ENCODE results near the gene XIRP2.
"Not testable (repeated sequence)": the region's sequence is repeated elsewhere in the genome, so short reads cannot be mapped to it uniquely, and the experiment has no call there.

Gene XIRP2

DNA sequence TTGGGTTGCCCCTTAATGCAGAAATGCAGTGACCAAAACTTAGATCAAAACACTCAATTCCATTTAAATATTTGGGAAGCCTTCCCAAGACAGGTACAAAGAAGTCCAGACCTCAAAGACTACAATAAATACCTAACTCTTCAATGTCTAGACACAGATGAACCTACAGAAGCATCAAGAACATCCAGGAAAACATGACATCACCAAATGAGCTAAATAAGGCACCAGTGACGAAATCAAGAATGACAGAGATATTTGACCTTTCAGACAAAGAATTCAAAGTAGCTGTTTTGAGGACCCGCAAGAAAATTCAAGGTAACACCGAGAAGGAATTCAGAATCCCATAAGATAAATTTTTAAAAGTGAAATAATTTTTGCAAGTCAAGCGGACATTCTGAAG is 140.2 kb downstream of the XIRP2 start:
- DNase-seq (ENCODE audit: low read depth in 2 of 2): no peak

GRCh38 chr2:167034976-167035375 is 146.7 kb downstream of the XIRP2 start:
- DNase-seq (ENCODE audit: low read depth in 2 of 2): not testable (repeated sequence)

GRCh38 chr2:167048829-167049228 is 160.5 kb downstream of the XIRP2 start:
- DNase-seq (ENCODE audit: low read depth in 2 of 2): no peak

DNA sequence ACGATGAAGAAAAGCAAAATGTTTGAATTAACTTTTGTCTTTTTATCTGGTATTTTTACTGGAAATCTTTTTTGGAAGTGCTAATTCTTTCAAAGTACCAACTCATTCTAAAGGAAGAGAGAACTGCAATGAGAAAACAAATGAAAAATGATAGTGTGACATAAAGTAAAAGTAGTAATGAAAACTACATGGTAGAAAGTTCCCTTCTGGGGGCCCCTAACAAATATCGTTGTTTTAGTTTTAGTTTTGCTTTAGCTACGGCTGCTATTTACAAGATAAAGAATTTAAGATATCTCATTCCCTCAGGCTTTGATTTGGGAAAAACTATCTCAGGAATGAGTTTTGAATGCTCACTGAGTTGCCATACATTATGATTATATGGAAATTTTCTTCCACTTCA is 161.4 kb downstream of the XIRP2 start:
- DNase-seq (ENCODE audit: low read depth in 2 of 2): no peak

DNA sequence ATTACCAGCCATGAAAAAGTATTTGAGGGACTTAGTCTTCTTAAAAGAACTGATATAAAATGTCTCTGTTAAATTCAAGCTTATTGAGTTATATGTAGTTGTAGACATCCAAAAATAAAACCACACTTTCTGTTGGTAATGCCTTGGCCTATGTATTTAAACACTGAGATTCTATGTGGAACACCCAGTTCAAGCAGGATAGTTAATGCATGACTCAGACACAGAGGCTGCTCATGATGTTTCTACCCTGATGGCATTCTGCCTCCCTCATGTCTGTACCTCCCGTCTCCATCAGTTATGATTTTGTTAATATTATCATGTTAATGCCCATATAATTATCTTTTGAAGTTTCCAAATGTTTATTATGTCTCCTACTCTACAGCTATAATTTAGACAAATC is 164.5 kb downstream of the XIRP2 start:
- no peak for DNase-seq (ENCODE audit: low read depth in 2 of 2)

GRCh38 chr2:167054881-167055280 is 166.6 kb downstream of the XIRP2 start:
- no peak for DNase-seq (ENCODE audit: low read depth in 2 of 2)

- no peak for DNase-seq (ENCODE audit: low read depth in 2 of 2)
Measured at GRCh38 chr2:167057446-167057845, 169.2 kb downstream of the XIRP2 start.

DNA sequence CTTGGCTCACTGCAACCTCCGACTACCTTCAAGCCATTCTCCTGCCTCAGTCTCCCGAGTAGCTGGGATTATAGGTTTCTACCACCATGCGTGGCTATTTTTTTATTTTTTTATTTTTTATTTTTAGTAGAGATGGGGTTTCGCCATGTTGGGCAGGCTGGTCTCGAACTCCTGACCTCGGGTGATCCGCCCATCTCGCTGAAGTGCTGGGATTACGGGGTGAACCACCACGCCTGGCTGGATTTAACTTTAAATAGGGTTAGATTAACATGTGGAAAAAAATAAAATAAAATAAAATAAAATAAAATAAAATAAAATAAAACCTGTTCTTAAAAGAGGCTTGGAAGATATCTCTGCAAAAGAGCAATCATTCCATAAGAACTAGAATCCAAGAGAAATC is 170.9 kb downstream of the XIRP2 start:
- DNase-seq (ENCODE audit: low read depth in 2 of 2): no peak

DNA sequence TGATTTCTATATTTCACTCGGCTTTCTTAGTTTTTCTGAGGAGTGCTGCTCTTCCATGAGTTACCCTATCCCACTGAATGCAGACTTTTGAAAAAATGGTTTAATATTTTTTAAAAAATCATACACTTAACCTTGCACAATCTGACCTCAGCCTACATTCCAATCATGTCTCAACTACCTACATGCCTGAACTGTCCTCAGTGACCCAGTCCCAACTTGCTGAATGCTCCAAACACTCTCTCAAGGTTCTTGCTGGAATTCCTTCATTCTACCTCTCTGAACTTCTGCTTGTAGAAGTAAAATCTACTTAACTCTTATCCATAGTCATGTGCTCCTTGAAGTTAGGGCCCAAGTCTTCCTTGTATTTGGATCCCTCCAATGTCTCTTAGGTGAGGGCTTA is 181.6 kb downstream of the XIRP2 start:
- DNase-seq (ENCODE audit: low read depth in 2 of 2): no peak

DNA sequence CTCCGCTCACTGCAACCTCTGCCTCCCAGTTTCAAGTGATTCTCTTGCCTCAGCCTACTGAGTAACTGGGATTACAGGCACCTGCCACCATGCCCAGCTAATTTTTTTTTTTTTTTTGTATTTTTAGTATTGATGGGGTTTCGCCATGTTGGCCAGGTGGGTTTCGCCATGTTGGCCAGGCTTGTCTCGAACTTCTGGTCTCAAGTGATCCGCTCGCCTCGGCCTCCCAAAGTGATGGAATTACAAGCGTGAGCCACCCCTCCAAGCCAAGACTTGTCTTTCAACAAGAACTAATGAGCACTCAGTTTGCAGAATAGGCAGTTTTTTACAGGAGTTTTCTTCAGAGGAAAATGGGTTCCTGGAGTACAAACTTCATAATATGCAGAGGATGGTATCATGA is 187.4 kb downstream of the XIRP2 start:
- DNase-seq (ENCODE audit: low read depth in 2 of 2): not testable (repeated sequence)

DNA sequence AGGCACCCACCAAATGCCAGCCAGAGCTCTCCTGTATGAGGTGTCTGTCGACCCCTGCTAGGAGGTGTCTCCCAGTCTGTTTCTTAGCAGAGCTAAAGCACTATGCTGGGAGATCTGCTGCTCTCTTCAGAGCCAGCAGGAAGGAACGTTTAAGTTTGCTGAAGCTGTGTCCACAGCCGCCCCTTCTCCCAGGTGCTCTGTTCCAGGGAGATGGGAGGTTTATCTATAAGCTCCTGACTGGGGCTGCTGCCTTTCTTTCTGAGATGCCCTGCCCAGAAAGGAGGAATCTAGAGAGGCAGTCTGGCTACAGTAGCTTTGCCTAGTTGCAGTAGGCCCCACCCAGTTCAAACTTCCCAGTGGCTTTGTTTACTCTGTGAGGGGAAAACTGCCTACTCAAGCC is 210.7 kb downstream of the XIRP2 start:
- DNase-seq (ENCODE audit: low read depth in 2 of 2): not testable (repeated sequence)

GRCh38 chr2:167100506-167100905 is 212.2 kb downstream of the XIRP2 start:
- no peak for DNase-seq (ENCODE audit: low read depth in 2 of 2)

GRCh38 chr2:167103028-167103756 is 214.9 kb downstream of the XIRP2 start:
- no peak for DNase-seq (ENCODE audit: low read depth in 2 of 2)

GRCh38 chr2:167103757-167104133 is 215.5 kb downstream of the XIRP2 start:
- no peak for DNase-seq (ENCODE audit: low read depth in 2 of 2)

DNA sequence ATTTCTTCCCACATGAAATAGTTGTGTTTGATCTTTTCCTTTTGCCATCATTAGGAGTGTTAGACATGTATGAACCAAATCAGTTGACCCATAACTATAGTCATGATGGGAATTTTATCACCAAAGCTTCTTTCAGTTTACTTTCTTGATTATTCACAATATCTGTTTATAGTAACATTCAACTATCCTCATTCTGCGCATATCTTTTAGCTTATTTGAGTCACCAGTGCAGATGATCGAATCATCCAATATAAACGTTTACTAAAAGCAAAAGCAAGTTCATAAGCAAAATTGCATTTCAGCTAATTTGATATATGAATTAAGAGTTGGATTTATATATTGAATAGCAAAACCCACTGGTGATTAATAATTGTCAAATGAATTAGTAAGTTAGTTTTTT is 216.4 kb downstream of the XIRP2 start:
- no peak for DNase-seq (ENCODE audit: low read depth in 2 of 2)

- not testable (repeated sequence) for DNase-seq (ENCODE audit: low read depth in 2 of 2)
Measured at GRCh38 chr2:167109682-167110081, 221.4 kb downstream of the XIRP2 start.

GRCh38 chr2:167110345-167110744 is 222.1 kb downstream of the XIRP2 start:
- DNase-seq (ENCODE audit: low read depth in 2 of 2): no peak

DNA sequence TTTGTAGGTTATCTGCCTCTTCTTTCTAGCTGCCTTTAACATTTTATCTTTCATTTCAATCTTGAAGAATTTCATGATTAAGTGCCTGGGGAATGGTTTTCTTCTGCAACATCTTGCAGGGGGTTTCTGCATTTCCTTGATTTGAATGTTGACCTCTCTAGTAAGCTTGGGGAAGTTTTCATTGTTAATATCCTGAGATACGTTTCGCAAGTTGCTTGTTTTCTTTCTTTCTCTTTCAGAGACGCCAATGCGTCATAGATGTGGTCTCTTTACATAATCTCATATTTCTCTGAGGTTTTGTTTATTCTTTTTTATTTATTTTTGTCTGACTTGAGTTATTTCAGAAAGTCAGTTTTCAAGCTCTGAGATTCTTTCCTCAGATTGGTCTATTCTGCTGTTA is 225.7 kb downstream of the XIRP2 start:
- DNase-seq (ENCODE audit: low read depth in 2 of 2): no peak

DNA sequence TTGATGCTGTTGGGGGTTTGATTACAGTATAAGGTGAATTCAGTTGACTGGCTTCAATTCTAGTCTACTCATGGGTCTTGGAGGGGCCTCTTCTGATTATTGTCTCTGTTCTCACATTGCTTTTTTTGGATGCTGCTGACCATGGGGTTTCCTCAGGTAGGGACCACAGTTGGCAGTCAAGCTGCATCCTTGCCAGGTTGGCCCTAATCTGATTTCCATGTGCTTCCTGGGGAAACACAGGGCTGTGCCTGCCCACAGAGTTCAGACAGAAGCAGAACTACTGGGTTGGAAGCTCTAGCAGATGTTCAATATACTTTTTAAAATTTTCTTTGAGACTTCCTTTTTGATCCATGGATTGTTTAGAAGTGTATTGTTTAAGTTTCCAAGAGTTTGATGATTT is 227.3 kb downstream of the XIRP2 start:
- DNase-seq (ENCODE audit: low read depth in 2 of 2): no peak

- DNase-seq (ENCODE audit: low read depth in 2 of 2): no peak
Measured at GRCh38 chr2:167122389-167122788, 234.1 kb downstream of the XIRP2 start.

GRCh38 chr2:167126165-167126564 is 237.9 kb downstream of the XIRP2 start:
- no peak for DNase-seq (ENCODE audit: low read depth in 2 of 2)

GRCh38 chr2:167127135-167127534 is 238.9 kb downstream of the XIRP2 start:
- no peak for DNase-seq (ENCODE audit: low read depth in 2 of 2)

GRCh38 chr2:167128130-167128529 is 239.8 kb downstream of the XIRP2 start:
- no peak for DNase-seq (ENCODE audit: low read depth in 2 of 2)

DNA sequence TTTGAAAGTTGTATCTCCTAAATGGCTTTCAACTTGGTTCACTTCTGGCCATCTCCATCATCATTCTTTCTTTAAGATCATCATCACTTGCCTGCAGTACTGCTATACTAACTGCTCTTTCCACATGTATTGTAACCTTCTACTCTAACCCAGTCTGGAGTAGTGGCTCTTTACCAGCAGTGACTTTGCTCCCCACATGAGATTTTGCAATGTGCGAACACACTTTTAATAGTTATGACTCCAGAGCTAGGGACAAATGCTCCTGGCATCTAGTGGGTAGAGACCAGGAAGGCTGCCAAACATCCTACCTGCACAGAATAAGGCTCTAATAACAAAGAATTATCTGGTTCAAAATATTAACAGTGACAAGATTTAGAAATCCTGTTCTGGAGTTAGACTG is 243.8 kb downstream of the XIRP2 start:
- no peak for DNase-seq (ENCODE audit: low read depth in 2 of 2)
